HG03565 (cell line): ENCODE results near the gene APOE.
"Not testable (repeated sequence)": the region's sequence is repeated elsewhere in the genome, so short reads cannot be mapped to it uniquely, and the experiment has no call there.

ENCODE experiments used
- ATAC-seq: cut with Tn5 transposase; IDR thresholded peaks from one replicate; pipeline ENCODE4 v1.9.1; 2021; ENCODE audit warnings: mild to moderate bottlenecking, moderate library complexity; ENCODE audit not compliant: unreplicated experiment

Gene APOE

GRCh38 chr19:44905437-44906160 lies at the start of gene APOE:
Gene APOE, plus strand, starts transcription at chr19:44905796. Its CDS starts 829 bp downstream, at chr19:44906625.
- no peak for ATAC-seq

DNA sequence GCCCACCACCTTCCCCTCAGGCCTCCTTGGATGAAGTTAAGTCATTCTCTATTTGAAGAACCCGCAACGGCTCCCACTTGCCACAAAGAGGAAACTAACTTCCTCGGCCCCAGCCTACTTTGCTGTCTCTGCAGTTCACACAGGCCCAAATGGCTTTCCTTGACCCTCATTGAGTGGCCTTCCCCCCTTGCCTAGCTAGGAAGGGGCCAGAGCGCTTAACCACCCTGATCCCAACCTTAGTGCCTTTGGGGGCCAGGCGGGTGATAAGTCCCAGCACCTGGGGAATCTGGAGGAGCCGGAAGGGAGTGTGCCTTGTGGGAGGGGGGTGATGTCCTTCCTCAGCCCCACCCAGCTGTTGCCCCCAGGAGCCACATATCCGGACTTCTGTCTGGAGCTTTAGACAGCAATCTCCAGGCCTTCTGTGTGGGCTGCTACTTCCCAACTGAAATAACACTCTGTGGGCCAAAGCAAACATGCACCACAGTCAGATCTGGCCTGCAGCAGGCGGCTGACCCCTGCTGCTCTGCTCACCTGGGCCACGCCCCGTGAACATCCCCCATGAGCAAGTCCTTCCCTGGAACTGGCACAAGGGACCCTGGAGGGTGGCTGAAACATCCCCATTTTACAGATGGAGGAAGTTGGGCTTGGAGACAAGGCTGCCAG lies 49.0 kb upstream of the APOE start:
- ATAC-seq: no peak

GRCh38 chr19:44857837-44858236 lies 47.8 kb upstream of the APOE start:
- ATAC-seq: no peak

DNA sequence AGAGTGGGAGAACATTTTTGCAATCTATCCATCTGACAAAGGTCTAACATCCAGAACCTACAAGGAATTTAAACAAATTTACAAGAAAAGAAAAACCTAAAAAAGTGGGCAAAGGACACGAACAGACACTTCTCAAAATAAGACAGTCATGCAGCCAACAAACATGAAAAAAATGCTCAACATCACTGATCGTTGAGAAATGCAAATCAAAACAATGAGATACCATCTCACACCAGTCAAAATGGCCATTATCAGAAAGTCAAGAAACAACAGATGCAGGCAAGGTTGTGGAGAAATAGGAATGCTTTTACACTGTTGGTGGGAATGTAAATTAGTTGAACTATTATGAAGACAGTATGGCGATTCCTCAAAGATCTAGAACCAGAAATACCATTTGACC lies 44.0 kb upstream of the APOE start:
- ATAC-seq: not testable (repeated sequence)

GRCh38 chr19:44863990-44864389 lies 41.6 kb upstream of the APOE start:
- no peak for ATAC-seq

- no peak for ATAC-seq
These were observed 40.3 kb upstream of the APOE start for GRCh38 chr19:44865196-44865767.

GRCh38 chr19:44866664-44867063 lies 38.9 kb upstream of the APOE start:
- no peak for ATAC-seq

GRCh38 chr19:44867578-44867977 lies 38.0 kb upstream of the APOE start:
- no peak for ATAC-seq

DNA sequence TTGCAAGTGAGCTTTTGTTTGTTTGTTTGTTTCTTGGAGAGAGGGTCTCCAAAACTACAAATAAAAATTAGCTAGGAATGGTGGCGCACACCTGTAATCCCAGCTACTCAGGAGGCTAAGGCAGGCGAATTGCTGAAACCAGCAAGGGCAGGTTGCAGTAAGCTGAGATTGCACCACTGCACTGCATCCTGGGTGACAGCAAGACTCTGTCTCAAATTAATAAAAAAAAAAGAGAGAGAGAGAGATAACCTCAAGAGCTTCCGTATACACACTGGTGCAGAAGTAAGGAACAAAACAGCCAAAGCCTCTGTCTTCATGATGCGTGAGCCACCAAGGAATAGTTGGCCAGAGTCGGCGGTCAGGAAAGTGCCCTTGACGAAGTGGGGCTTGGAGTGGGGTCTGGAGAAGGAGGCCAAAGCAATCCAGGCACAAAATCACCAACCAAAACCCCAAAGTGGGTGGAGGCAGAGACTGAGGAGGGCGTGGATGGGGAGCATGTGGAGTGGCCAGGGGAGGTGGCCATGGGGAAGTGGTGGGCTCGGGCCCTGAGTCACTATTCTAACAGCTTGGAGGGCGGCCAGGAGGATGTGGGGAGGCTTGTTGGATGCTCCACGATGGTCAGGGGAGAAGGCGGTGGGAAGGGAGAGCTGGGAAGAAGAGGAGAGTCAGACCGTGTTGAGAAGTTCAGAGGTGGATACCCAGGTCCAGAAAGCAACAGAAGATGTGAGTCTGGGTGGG lies 35.7 kb upstream of the APOE start:
- ATAC-seq: no peak

GRCh38 chr19:44871809-44872208 lies 33.8 kb upstream of the APOE start:
- ATAC-seq: no peak

DNA sequence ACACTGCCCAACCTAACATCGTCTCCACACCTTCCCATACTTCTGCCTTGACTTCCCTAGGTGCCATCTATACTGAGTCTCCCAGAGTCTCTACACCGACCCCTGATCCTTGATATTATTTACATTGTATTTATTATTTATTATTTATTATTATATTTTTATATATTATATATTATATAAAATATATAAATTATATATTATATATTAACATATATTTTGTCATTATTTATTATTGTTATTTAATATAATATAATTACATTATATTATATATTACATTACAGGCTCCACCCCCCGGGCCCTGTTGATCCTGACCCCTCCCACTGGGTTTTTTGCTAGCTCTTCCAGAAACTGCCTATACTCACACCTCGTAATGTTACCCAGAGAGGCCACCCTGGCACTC lies 32.9 kb upstream of the APOE start:
- no peak for ATAC-seq

DNA sequence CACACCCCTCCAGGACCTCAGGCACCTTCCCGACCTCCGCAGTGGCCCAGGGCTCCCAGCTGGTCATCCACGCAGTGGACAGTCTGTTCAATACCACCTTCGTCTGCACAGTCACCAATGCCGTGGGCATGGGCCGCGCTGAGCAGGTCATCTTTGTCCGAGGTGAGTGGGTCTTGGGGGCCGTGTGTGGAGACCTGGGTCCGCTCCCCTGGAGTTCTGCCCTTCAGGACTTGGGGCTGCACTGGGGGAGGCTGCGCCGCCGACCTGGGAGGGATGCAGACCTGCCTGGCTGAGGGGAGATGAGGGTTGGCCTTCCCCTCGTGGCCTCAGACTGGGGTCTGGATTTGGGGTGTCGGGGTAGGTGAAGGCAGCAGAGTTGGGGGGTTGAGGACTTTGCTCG lies 31.3 kb upstream of the APOE start:
- no peak for ATAC-seq

- no peak for ATAC-seq
These were observed 29.7 kb upstream of the APOE start for GRCh38 chr19:44875666-44876451.

GRCh38 chr19:44876930-44877535 lies 28.6 kb upstream of the APOE start:
- ATAC-seq: no peak

- ATAC-seq: no peak
These were observed 27.3 kb upstream of the APOE start for GRCh38 chr19:44878120-44878865.

DNA sequence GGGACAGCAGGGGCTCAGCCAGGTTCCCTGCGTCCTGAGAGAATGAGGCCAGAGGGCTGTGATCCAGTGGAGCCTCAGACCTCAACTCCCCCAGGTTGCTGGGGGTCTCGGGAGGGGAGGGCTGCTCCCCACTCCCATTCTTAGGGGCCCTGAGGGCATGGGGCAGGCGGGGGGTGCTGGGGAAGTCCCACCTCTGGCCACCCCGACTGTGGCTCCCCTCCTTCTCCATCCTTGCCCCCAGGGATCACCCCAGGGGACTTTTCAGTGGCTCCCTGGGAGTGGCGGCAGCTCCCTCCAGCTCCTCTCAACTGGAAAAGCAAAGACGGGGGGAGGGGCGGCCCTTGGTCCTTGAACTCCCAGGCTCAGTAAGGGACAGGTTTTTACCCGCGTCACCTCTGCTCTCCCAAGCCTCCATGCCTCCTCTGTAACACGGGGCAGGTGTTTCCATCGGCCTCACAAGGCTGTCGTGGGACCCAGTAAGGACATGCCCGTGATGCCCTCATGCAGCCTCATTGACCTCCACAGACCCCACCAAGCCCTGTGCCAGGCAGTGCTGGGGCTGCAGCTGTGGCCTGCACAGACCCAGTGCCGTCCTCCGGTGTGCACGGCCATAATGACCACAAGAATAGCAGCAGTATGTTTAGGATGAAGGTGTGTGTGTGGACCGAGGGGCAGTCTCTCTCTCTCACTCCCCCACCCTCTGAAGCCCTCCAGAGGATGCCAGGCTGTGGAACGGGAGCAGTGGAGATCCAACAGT lies 26.1 kb upstream of the APOE start:
- ATAC-seq: no peak

DNA sequence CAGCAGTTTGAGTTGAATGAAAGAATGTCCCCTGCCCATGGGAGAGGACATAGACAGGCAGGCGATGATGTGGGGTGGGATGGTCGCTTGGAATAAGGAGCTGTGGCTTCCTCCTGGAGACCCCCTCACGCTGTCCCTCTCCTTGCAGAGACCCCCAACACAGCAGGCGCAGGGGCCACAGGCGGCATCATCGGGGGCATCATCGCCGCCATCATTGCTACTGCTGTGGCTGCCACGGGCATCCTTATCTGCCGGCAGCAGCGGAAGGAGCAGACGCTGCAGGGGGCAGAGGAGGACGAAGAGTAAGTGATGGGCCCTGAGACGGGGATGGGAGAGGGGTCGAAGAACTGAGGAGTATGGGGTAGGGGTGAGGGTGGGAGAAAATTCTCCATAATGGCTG lies 23.5 kb upstream of the APOE start:
- ATAC-seq: no peak

- ATAC-seq: not testable (repeated sequence)
These were observed 22.8 kb upstream of the APOE start for GRCh38 chr19:44882619-44883397.
